Activated naive CD4-positive, alpha-beta T cell treated with anti-CD3 and anti-CD28 coated beads, Interleukin-2, amount 50 U/mL, for 16 hours (primary cell): ENCODE results near the gene PRPF40B.
A peak's percentile ranks its signal among the peaks of the same experiment; 100 is the strongest.

Source experiments
- DNase-seq: peaks from one replicate; pipeline ENCODE4 v3.0.0-alpha.2; 2020

The PRPF40B gene

GRCh38 chr12:49636979-49637755 lies 13.8 kb downstream of the PRPF40B start:
- peak; percentile 57 for DNase-seq

- DNase-seq: no peak
These were observed 18.5 kb downstream of the PRPF40B start for GRCh38 chr12:49641748-49642369.

- no peak for DNase-seq
These were observed 19.0 kb downstream of the PRPF40B start for GRCh38 chr12:49642370-49642802.

DNA sequence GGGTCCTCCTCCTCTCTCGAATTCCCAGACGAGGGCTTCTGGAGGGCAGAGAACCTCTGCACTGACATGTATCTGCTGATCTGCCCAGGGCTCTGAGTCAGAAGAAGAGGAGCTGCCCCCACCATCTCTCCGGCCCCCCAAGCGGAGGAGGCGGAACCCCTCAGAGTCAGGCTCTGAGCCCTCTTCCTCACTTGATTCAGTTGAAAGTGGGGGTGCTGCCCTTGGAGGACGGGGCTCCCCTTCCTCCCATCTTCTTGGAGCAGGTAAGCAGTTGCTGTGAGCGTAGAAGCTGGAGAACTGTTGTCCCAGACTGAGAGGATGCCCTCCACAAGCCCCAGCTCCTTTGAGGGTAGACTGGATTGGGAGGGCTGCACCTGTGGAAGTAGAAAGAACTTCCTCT lies 19.8 kb downstream of the PRPF40B start:
- no peak for DNase-seq

DNA sequence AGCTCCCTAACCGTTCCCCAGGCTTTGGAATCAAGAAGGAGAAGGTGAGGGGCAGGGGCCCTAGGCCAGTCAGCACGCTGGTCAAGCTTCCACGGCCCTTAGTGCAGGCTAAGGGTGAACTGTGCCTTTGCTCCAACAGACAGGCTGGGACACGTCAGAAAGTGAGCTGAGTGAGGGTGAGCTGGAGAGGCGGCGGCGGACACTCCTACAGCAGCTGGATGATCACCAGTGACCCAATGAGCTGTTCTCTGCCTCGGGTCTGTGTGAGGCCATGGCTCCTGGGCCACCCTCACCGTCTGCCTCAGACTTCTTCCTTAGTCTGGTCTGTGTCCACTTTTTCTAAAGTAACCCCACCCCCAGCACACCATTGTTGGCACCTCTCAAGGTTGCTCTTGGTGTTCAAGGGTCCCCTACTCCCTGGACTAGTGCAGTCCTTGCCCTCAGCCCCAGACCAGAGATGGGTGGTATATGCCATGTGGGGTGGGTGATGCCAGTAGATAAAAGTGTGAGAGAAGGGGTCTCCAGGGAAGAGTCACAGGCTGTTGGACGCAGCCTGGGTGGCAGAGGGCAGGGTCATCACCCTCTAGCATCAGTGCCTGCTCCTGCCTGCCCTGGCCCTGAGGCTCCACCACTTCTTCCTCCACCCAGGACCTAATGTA lies 20.7 kb downstream of the PRPF40B start:
- no peak for DNase-seq

DNA sequence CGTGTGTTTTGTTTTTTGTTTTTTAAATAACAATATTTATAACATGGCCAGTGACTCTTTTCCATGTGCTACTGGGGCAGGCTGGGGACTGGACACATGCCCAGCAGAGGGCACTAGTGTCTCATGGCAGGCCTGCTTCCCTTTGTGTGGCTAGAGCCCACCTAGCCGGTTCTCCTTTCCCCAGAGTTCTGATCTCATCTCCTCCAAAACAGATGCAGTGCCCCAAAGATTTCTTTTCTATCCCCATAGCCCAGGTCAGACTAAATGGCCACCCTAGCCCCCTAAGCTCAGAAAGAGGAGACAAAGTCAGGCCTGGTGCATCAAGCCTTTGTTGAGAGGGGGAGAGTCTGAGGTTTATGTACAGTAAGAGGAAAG lies 21.2 kb downstream of the PRPF40B start:
- DNase-seq: peak; percentile 83

GRCh38 chr12:49645146-49646039 lies 22.0 kb downstream of the PRPF40B start:
- no peak for DNase-seq

DNA sequence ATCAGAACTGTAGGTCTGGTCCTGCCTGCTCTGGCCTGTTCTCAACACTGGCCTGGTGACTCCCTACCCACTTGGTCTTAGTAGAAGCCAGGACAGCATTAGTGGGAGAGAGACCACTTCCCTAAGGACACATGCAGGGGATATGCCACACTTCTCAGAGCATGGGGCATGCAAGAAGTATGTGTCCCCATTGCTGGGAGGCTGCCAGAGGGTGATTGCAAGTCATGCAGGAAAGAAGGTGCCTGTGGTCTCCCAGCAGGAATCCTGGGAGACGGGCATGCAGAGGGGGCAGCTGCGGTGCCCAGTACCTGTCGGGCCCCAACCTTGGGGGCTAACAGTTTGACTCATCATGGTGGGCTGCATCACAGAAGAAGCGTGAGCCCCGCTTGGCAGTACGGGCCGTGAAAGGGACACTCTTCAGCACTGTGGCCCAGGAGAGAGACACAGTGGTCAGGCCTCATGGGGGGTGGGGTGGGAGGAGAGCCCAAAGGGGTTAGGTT lies 23.0 kb downstream of the PRPF40B start:
- DNase-seq: no peak

DNA sequence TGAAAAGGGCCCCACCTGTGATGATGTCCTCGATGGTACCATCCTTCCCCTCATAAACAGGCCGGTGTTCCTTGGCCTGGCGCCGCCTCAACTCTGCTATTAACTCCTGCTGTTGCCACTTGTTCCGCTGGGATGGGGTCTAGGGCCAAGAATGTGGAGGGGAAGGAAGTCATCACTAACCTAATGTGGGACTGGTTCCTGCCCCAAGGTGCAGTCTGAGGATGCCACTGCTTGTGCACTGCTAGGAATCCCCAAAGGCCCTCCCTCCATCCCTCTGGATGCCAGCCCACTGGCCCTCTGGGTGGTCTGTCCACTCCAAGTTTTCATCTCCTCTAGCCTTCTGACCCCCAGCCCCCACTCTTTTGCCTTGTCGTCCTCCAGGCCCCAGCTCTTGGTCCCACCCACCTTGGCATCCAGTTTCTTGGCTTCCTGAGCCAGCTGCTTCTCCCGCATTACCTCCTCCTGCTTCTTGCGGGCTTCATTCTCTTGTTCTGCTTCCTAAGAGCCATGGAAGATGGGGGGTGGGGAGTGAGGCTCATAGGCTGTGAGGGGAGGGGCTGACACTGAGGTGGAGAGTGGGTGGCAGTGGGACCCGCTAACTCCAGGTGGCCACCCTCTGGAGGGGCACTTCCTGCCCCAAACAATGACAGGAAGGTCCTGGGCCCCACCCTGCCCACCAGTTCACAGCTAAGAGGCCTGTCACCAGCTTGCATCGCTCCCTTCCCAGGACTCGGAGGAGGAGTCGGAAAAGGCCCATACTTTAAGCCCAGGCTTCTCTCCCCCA lies 23.7 kb downstream of the PRPF40B start:
- no peak for DNase-seq

- no peak for DNase-seq
These were observed 24.7 kb downstream of the PRPF40B start for GRCh38 chr12:49647827-49648711.

DNA sequence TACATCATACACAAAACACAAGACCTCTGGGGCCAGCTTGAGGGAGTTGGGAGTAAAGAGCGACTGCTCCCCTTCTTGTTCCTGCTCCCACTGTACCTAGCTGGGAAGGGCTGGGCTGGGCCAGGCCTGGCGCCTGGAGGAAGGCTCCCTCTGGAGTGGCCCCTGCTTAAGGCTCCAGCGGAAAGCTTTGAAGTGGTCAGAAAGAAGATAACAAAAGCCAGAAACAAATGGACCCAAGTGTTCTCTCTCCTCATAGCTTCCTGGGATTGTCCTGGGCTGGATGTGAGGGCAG lies 25.3 kb downstream of the PRPF40B start:
- no peak for DNase-seq

DNA sequence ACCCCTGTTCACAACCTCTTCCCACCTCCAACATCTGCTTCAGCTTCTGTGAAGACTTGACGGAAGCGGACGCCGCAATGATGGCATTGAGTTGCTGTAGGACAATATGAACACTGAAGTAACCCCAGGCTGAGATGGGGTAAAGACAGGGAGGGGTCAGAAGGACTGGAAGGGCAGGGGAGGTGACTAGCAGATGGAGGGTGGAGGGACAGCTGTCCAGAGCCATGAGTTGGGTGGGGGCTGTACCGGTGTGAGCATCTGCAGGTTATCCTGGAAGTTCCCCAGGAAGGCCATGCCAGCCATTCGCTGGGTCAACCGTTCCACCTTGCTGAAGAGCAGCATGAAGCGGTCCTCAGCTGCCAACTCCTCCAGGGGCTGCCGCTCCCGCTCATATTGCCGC lies 26.1 kb downstream of the PRPF40B start:
- DNase-seq: no peak

- no peak for DNase-seq
These were observed 26.5 kb downstream of the PRPF40B start for GRCh38 chr12:49649892-49650291.

GRCh38 chr12:49651855-49652254 lies 28.5 kb downstream of the PRPF40B start:
- DNase-seq: no peak

DNA sequence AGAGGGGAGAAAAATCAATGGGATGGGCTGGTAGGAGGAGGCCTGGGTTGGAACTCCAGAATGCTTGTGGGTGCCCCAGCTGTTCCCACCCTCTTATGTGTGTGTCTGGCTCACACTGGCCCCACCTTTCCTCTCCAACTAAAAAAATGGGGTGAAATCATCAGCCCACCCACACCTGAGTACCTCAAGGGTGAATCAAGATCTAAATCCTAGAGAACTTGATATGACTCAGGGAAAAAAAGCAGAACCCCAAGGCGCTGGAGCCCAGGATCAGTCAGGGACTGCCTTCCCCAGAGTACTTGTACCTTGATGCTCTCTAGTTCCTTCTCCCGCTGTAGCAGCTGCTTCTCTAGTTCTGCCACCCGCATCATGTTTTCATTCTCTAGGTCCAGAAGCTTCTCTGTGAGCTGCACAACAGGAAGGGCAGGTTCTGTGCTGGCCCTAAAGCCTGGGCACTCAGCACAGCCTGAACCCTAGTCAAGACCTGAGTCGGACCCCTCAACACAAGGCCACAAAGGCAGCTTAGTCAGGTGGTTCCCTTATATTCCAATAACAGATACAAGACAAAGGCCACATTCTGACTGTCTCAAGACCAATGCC lies 29.7 kb downstream of the PRPF40B start:
- no peak for DNase-seq

- DNase-seq: no peak
These were observed 31.4 kb downstream of the PRPF40B start for GRCh38 chr12:49654715-49655114.

DNA sequence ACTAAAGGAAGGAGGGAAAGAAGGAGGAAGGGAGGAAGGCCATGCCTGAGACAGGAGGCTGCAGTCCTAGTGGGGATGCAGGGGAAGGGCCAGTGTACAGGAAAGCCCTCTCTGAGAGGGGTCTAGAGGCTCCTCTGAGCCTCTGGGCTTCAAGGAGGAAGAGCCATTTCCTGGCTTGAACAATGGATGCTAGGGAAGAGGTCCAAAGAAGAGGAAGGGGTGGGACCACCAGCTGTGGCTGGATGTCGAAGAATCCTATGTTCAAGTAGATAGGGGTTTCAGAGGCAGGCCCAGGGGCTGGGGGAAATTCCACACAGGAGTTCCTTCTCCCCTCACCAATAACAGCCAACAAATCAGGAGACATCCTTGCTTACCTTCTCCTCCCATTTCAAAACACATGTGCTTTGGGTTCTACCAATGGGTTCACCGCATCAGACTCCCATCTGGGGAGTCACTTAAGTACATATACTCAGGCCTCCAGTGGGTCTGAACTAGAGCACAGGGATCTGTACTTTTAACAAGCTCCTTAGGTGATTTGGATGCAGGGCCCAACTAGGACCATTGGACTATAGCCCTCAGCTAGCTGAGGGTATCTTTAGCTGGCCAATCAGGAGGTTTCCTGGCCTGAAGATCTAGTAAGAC lies 32.4 kb downstream of the PRPF40B start:
- no peak for DNase-seq

DNA sequence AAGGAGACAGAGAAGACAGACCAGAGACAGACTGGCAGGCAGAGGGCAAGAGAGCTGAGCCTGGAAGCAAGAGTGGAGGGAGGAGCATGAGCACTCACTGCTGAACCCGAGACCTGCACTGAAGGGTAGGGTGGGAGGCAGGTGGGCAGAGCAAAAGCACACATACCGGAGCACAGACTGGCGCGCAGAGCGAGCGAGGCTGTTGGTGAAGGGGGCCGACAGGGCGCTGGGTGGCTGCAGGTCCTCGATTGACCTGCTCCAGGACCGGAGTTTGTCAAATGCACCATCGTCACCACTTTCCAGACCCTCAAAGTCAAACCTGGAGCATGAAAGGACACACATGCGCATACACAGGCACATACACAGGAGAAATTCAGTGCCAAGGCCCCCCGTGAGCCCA lies 34.9 kb downstream of the PRPF40B start:
- DNase-seq: no peak

GRCh38 chr12:49659753-49660152 lies 36.4 kb downstream of the PRPF40B start:
- DNase-seq: no peak

- peak; percentile 43 for DNase-seq
These were observed 37.8 kb downstream of the PRPF40B start for GRCh38 chr12:49661191-49661590.
